Measurements from ENCODE around the gene ACMSD.
"Not testable (repeated sequence)": the region's sequence is repeated elsewhere in the genome, so short reads cannot be mapped to it uniquely, and the experiment has no call there.

ACMSD gene

GRCh38 chr2:134838143-134838620 is at the start of gene ACMSD:
TSS of gene ACMSD (plus strand) at chr2:134838616. CDS start at chr2:134838683, 67 bp downstream.
- DNase-seq: no peak

GRCh38 chr2:134790487-134790886 is 47.9 kb upstream of the ACMSD start:
- DNase-seq: no peak

- no peak for DNase-seq
Measured at GRCh38 chr2:134791616-134792015, 46.8 kb upstream of the ACMSD start.

GRCh38 chr2:134792186-134792585 is 46.2 kb upstream of the ACMSD start:
- DNase-seq: no peak

- DNase-seq: no peak
Measured at GRCh38 chr2:134795765-134796164, 42.7 kb upstream of the ACMSD start.

- peak in 2 of 3 donors; percentile 20 to 37 for DNase-seq
Measured at GRCh38 chr2:134796373-134796772, 42.0 kb upstream of the ACMSD start.

GRCh38 chr2:134799936-134800335 is 38.5 kb upstream of the ACMSD start:
- DNase-seq: no peak

- DNase-seq: no peak
Measured at GRCh38 chr2:134800341-134800740, 38.1 kb upstream of the ACMSD start.

- DNase-seq: not testable (repeated sequence)
Measured at GRCh38 chr2:134803609-134804405, 34.6 kb upstream of the ACMSD start.

- no peak for DNase-seq
Measured at GRCh38 chr2:134815741-134816140, 22.7 kb upstream of the ACMSD start.

- no peak for DNase-seq
Measured at GRCh38 chr2:134818321-134818720, 20.1 kb upstream of the ACMSD start.

GRCh38 chr2:134819334-134819733 is 19.1 kb upstream of the ACMSD start:
- peak; percentile 36 to 65 (median 55) for DNase-seq

GRCh38 chr2:134823431-134823830 is 15.0 kb upstream of the ACMSD start:
- DNase-seq: no peak

- no peak for DNase-seq
Measured at GRCh38 chr2:134823832-134824231, 14.6 kb upstream of the ACMSD start.

GRCh38 chr2:134825716-134826115 is 12.7 kb upstream of the ACMSD start:
- not testable (repeated sequence) for DNase-seq

- no peak for DNase-seq
Measured at GRCh38 chr2:134835471-134835870, 2.9 kb upstream of the ACMSD start.

GRCh38 chr2:134836986-134837385 is 1.4 kb upstream of the ACMSD start:
- DNase-seq: peak in 2 of 3 donors; percentile 4 to 13

- no peak for DNase-seq
Measured at GRCh38 chr2:134839649-134840048, 1.2 kb downstream of the ACMSD start.

- DNase-seq: no peak
Measured at GRCh38 chr2:134842930-134843490, 4.6 kb downstream of the ACMSD start.

- DNase-seq: no peak
Measured at GRCh38 chr2:134843968-134844367, 5.6 kb downstream of the ACMSD start.

- DNase-seq: no peak
Measured at GRCh38 chr2:134845028-134845427, 6.6 kb downstream of the ACMSD start.

GRCh38 chr2:134845719-134846118 is 7.3 kb downstream of the ACMSD start:
- DNase-seq: no peak

- DNase-seq: no peak
Measured at GRCh38 chr2:134846213-134846612, 7.8 kb downstream of the ACMSD start.

GRCh38 chr2:134847582-134847981 is 9.2 kb downstream of the ACMSD start:
- DNase-seq: not testable (repeated sequence)
